Upper lobe of left lung (tissue), 6 donors: ENCODE data around the gene DNAJB4. TPM values are rescaled to one million over a fixed set of nuclear protein-coding genes. Genes with fewer than 3 reads are reported as not detected.
A peak's percentile ranks its signal among the peaks of the same experiment; 100 is the strongest.

Source experiments
- ATAC-seq, 2 donors: fragments of 200-7000 bp; cut with Tn5 transposase; one replicate each; pipeline ENCODE4 v1.9.1; 2022; ENCODE audit warnings: mild to moderate bottlenecking in 2 of 2, moderate library complexity in 2 of 2; ENCODE audit not compliant: low FRiP score in 2 of 2
- DNase-seq, 2 donors: peaks; one replicate each; pipeline ENCODE4 v3.0.0-alpha.2; 2019 to 2020
- H3K27ac ChIP-seq, 4 donors: fragments of 200-600 bp; sonication (generic); one replicate each; pipeline ENCODE4 v1.5.1; 2016 to 2019
- H3K27me3 ChIP-seq, 4 donors: fragments of 200-600 bp; sonication (generic); one replicate each; pipeline ENCODE4 v1.5.1; 2017 to 2019
- H3K36me3 ChIP-seq, 4 donors: fragments of 200-600 bp; sonication (generic); one replicate each; pipeline ENCODE4 v1.5.1; 2016 to 2019
- H3K4me1 ChIP-seq, 4 donors: fragments of 200-600 bp; sonication (generic); one replicate each; pipeline ENCODE4 v1.5.1; 2018 to 2019
- H3K4me3 ChIP-seq, 4 donors: fragments of 200-600 bp; sonication (generic); one replicate each; pipeline ENCODE4 v1.5.1; 2017 to 2019; ENCODE audit warnings: mild to moderate bottlenecking in 2 of 4, moderate library complexity in 1 of 4
- H3K9me3 ChIP-seq, 4 donors: fragments of 200-600 bp; sonication (generic); one replicate each; pipeline ENCODE4 v1.5.1; 2018 to 2019
- EP300 ChIP-seq, 4 donors: sonication (generic); formaldehyde crosslinking; IDR thresholded peaks; one replicate each; pipeline ENCODE4 v1.5.1; 2017; ENCODE audit warnings: antibody characterized with exemption in 4 of 4, control low read depth in 2 of 4
- POLR2A ChIP-seq, 4 donors: fragments of 450-650 bp; IDR thresholded peaks; one replicate each; pipeline ENCODE4 v1.5.1; 2016 to 2017; ENCODE audit warnings: antibody characterized with exemption in 4 of 4, mild to moderate bottlenecking in 2 of 4
- POLR2AphosphoS5 ChIP-seq, 2 donors: sonication (generic); formaldehyde crosslinking; IDR thresholded peaks; one replicate each; pipeline ENCODE4 v1.5.1; 2017; ENCODE audit warnings: antibody characterized with exemption in 2 of 2
- WGBS, 2 donors: methylation state at CpG; one replicate each; pipeline ENCODE4 v1.1.5; 2017 to 2018; 5-methylcytosine and 5-hydroxymethylcytosine counted together
- total RNA-seq, 6 donors: library from RNA; depleted of rRNA in 4 of 6; stranded (reverse); fragments of >200 nt in 4 of 6; gene quantifications; one replicate each; pipeline versions ENCODE4 v1.1.0 to v1.2.1, GENCODE V29; 2016 to 2021
- TF ChIP-seq, protein P1 (sequence below), 6 experiments: fragments of 450-650 bp in 4 of 6; fragments of 200-600 bp in 2 of 6; sonication (generic) in 2 of 6; IDR thresholded peaks; one replicate each; pipeline ENCODE4 v1.5.1; 2016 to 2019; ENCODE audit warnings: antibody characterized with exemption in 6 of 6
- donor health status: DM: no; HTN: no; CAD: no; lungs with moderate emphysema.
- donor health status: DM: no; HTN: yes; CAD: no; lungs with severe emphysema.

DNAJB4 gene
- total RNA-seq, 6 donors from 2014 or later: 20.0 to 49.5 (median 22.0) TPM

DNA sequence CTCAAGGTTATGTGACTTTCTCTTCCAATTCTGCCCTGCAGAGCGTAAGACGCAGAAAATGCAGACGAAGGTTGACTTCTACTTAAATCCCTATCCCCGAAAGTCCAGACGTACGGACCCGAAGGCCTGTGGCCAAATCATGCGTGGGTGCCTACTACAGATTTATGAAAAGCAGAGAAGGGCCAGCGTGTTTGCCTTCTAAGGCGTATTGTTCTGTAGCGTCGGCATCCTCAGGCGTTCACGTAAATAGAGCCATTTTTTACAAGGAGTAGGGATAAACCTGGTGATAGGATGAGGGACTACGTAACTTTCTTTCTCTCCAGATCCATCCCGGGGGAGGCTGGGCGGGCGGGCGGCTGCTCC lies 40.8 kb downstream of the DNAJB4 start:
- peaks cover 0 to 12% (median 6%) of the 10 kb centered on the region in 4 donors for H3K27me3 ChIP-seq
- no peaks in the 10 kb centered on the region for H3K9me3 ChIP-seq
- H3K27ac ChIP-seq: peak overlapping the region; percentile 43 to 78 (median 67)
- H3K36me3 ChIP-seq: no peaks in the 10 kb centered on the region
- no peak for TF ChIP-seq POLR2A (IDR thresholded peaks at IDR 0.05)
- no peak for TF ChIP-seq POLR2AphosphoS5 (IDR thresholded peaks at IDR 0.05)
- TF ChIP-seq, protein P1, sequence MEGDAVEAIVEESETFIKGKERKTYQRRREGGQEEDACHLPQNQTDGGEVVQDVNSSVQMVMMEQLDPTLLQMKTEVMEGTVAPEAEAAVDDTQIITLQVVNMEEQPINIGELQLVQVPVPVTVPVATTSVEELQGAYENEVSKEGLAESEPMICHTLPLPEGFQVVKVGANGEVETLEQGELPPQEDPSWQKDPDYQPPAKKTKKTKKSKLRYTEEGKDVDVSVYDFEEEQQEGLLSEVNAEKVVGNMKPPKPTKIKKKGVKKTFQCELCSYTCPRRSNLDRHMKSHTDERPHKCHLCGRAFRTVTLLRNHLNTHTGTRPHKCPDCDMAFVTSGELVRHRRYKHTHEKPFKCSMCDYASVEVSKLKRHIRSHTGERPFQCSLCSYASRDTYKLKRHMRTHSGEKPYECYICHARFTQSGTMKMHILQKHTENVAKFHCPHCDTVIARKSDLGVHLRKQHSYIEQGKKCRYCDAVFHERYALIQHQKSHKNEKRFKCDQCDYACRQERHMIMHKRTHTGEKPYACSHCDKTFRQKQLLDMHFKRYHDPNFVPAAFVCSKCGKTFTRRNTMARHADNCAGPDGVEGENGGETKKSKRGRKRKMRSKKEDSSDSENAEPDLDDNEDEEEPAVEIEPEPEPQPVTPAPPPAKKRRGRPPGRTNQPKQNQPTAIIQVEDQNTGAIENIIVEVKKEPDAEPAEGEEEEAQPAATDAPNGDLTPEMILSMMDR (IDR thresholded peaks at IDR 0.05): no peak
- TF ChIP-seq EP300 (IDR thresholded peaks at IDR 0.05): no peak
- WGBS, 2 donors: 31 to 39% methylated on average over 13 to 19 of the region's 19 CpGs
- DNase-seq (no peak), ATAC-seq (peak in 1 of 2 donors; percentile 54)
- peak overlapping the region in 3 of 4 donors; percentile 52 to 77 (median 67) for H3K4me3 ChIP-seq
- H3K4me1 ChIP-seq: peaks cover 0 to 18% (median 13%) of the 10 kb centered on the region in 4 donors

DNA sequence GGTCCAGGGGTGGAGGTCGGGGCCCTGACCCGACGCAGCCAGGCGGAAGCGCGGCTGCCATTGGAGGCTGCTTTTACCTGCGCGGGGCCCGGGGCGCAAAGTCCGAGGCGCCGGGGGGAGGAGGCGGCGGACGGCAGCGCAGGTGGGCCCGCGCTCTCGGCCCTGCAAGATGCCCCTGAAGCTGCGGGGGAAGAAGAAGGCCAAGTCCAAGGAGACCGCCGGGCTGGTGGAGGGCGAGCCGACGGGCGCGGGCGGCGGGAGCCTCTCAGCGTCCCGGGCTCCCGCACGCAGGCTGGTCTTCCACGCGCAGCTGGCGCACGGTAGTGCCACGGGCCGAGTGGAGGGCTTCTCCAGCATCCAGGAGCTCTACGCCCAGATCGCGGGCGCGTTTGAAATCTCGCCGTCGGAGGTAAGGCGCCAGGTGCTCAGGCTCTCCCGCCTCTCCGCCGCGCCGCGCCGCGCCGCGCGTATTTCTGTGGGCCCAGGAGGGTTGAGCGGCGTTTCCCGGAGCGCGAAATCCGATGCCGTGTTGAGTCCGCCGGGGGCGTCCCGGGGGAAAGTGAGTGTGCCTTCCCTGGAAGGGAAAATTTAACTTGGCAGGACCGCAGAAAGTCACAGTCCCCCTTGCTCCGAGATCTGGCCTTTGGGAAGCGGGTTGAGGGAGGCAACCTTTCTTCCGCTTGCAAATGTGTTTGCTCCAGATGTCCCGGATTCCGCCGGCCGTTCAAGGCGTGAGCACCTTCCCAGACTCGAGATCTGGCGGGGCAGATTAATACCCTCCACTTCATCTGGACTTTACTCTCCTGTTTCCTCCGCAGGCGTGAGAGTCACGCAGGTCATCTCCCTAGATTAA lies 41.4 kb downstream of the DNAJB4 start, which contains the start of gene GIPC2:
Gene GIPC2, plus strand, starts transcription at position 41 of the 853 bp plus-strand sequence. Its CDS starts 129 bp downstream, at position 170.
- ATAC-seq (peak in 1 of 2 donors; percentile 68), DNase-seq (peak in 1 of 2 donors; percentile 89)
- H3K27ac ChIP-seq: peak within 1 kb of the TSS; percentile 43 to 78 (median 67)
- TF ChIP-seq POLR2AphosphoS5 (IDR thresholded peaks at IDR 0.05) (no peak), POLR2A (IDR thresholded peaks at IDR 0.05) (no peak), EP300 (IDR thresholded peaks at IDR 0.05) (no peak)
- TF ChIP-seq, protein P1 (IDR thresholded peaks at IDR 0.05): no peak
- H3K4me3 ChIP-seq: peak within 1 kb of the TSS; percentile 50 to 77 (median 60)
- H3K9me3 ChIP-seq: no peaks in the 10 kb centered on the region
- H3K36me3 ChIP-seq: no peaks in the 10 kb centered on the region
- peaks cover 0 to 18% (median 13%) of the 10 kb centered on the region in 4 donors for H3K4me1 ChIP-seq
- WGBS, 2 donors: 5 to 6% methylated on average over 30 to 77 of the region's 85 CpGs
- H3K27me3 ChIP-seq: peaks cover 0 to 12% (median 6%) of the 10 kb centered on the region in 4 donors

DNA sequence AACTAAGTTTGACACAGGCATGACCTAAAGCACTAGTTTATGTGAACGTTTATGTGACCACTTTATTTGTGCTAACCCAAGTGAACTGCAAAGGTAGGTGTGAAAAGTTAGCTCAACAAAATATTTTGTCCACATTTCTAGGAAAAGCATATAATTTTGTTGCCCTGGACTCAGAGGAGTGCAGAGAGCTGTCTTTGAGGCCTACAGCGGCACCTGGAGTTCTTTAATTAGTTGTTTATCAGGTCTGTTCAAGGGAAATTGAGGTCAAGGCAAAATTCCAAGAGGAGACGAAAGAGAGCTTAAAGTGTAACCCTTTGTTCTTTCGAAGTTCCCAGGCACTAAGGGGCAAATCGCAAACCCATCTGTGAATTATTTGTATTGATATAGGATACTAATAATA lies 42.4 kb downstream of the DNAJB4 start:
- Histone ChIP-seq H3K27ac (peak overlapping the region in 2 of 4 donors; percentile 43 to 73), H3K27me3 (peaks cover 0 to 12% (median 6%) of the 10 kb centered on the region in 4 donors), H3K9me3 (no peaks in the 10 kb centered on the region), H3K36me3 (no peaks in the 10 kb centered on the region), H3K4me1 (peaks cover 0 to 18% (median 13%) of the 10 kb centered on the region in 4 donors), H3K4me3 (peak overlapping the region in 2 of 4 donors; percentile 67 to 77)
- WGBS, 2 donors: 64 to 76% methylated on average over 5 of the region's 5 CpGs
- ATAC-seq: no peak
- no peak for DNase-seq
- no peak for TF ChIP-seq POLR2A (IDR thresholded peaks at IDR 0.05)
- TF ChIP-seq, protein P1 (IDR thresholded peaks at IDR 0.05): no peak
- no peak for TF ChIP-seq EP300 (IDR thresholded peaks at IDR 0.05)

DNA sequence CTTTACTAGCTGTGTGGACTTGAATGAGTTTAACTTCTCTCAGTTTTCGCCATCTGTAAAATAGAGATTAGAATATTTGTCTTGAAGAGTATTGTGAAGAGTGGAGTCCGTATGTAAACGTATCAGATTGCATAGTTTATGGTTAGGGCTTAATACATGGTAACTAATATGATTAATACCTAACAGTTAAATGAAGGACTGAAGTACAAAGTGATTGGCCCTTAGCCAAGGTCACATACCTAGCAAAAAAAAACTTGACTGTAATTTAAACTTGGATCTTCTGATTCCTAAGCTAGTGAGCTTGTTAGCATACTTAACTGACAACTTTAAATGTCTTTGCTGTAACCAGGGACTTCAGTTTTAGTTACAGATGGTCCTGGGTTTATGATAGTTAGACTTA lies 42.9 kb downstream of the DNAJB4 start:
- H3K36me3 ChIP-seq: no peaks in the 10 kb centered on the region
- peaks cover 0 to 12% (median 6%) of the 10 kb centered on the region in 4 donors for H3K27me3 ChIP-seq
- H3K4me1 ChIP-seq: peaks cover 2 to 18% (median 13%) of the 10 kb centered on the region in 4 donors
- H3K27ac ChIP-seq: no peak overlapping the region
- ATAC-seq (no peak), DNase-seq (no peak)
- H3K9me3 ChIP-seq: no peaks in the 10 kb centered on the region
- H3K4me3 ChIP-seq: peak overlapping the region in 1 of 4 donors; percentile 67
- no peak for TF ChIP-seq EP300 (IDR thresholded peaks at IDR 0.05)
- TF ChIP-seq POLR2A (IDR thresholded peaks at IDR 0.05): no peak
- TF ChIP-seq, protein P1 (IDR thresholded peaks at IDR 0.05): no peak
- no peak for TF ChIP-seq POLR2AphosphoS5 (IDR thresholded peaks at IDR 0.05)
- 81 to 85% methylated on average over 3 of the region's 3 CpGs for WGBS, 2 donors
